Gastrocnemius medialis (tissue), 4 donors: Measurements from ENCODE around the gene DPCD. TPM values are rescaled to one million over a fixed set of nuclear protein-coding genes. Genes with fewer than 3 reads are reported as not detected.
A peak's percentile ranks its signal among the peaks of the same experiment; 100 is the strongest.

ENCODE experiments used
- ATAC-seq, 2 donors: fragments of 150-250 bp; one replicate each; pipeline ENCODE4 v1.9.1; 2016
- DNase-seq, 2 donors: peaks; one replicate each; pipeline ENCODE4 v3.0.0-alpha.2; 2019
- H3K27ac ChIP-seq, 4 donors: fragments of 200-600 bp; sonication (generic); 1 replicate in 1 of 4; 2 replicates in 3 of 4; pipeline ENCODE4 v1.5.1; 2016 to 2018; ENCODE audit warnings: mild to moderate bottlenecking in 2 of 4, moderate library complexity in 1 of 4
- H3K27me3 ChIP-seq, 3 donors: fragments of 200-600 bp; sonication (generic) in 2 of 3; 1 replicate in 1 of 3; 2 replicates in 2 of 3; pipeline versions ENCODE4 v1.5.1 to v1.6.0; 2016 to 2019; ENCODE audit warnings: mild to moderate bottlenecking in 1 of 3, moderate library complexity in 1 of 3
- H3K36me3 ChIP-seq, 2 donors: fragments of 200-600 bp; sonication (generic) in 1 of 2; one replicate each; pipeline ENCODE4 v1.5.1; 2017 to 2018
- H3K4me1 ChIP-seq, 2 donors: fragments of 200-600 bp; sonication (generic) in 1 of 2; one replicate each; pipeline ENCODE4 v1.5.1; 2016 to 2017; ENCODE audit warnings: mild to moderate bottlenecking in 2 of 2
- H3K4me3 ChIP-seq, 4 donors: fragments of 200-600 bp; sonication (generic) in 3 of 4; 1 replicate in 1 of 4; 2 replicates in 3 of 4; pipeline ENCODE4 v1.5.1; 2016 to 2019; ENCODE audit warnings: mild to moderate bottlenecking in 2 of 4
- H3K9me3 ChIP-seq, 3 donors: fragments of 200-600 bp; sonication (generic) in 2 of 3; 1 replicate in 1 of 3; 2 replicates in 2 of 3; pipeline ENCODE4 v1.5.1; 2016 to 2019
- POLR2A ChIP-seq, 2 donors: fragments of 450-650 bp; IDR thresholded peaks; one replicate each; pipeline ENCODE4 v1.6.1; 2017; ENCODE audit warnings: antibody characterized with exemption in 2 of 2, mild to moderate bottlenecking in 2 of 2, moderate library complexity in 2 of 2
- in situ Hi-C, 4 donors: fragments of 200-750 bp; cut with MboI; loops; one replicate each; pipeline versions ENCODE4 v1.15.0 to v1.8.0; 2017; ENCODE audit warnings: low sequenced_read_pairs in 4 of 4
- intact Hi-C: fragments of 100-400 bp; cut with DNase I; formaldehyde crosslinking; loops from one replicate; pipeline ENCODE4 v1.15.1; 2023; ENCODE audit warnings: low total_unique reads
- total RNA-seq, 4 donors: library from RNA; depleted of rRNA; stranded (reverse); fragments of >200 nt; gene quantifications; one replicate each; pipeline versions ENCODE4 v1.1.0 to v1.2.3, GENCODE V29; 2016
- TF ChIP-seq, protein P1 (sequence below), 5 experiments: fragments of 450-650 bp in 3 of 5; fragments of 200-600 bp in 2 of 5; sonication (generic) in 2 of 5; IDR thresholded peaks in 4 of 5; conservative IDR thresholded peaks in 1 of 5; 1 replicate in 4 of 5; 2 replicates in 1 of 5; pipeline ENCODE4 v1.5.1; 2016 to 2019; ENCODE audit warnings: antibody characterized with exemption in 5 of 5, mild to moderate bottlenecking in 3 of 5, moderate library complexity in 3 of 5

DPCD gene
- total RNA-seq, 4 donors from 2014 or later: 17.8 to 38.4 (median 22.9) TPM

DNA sequence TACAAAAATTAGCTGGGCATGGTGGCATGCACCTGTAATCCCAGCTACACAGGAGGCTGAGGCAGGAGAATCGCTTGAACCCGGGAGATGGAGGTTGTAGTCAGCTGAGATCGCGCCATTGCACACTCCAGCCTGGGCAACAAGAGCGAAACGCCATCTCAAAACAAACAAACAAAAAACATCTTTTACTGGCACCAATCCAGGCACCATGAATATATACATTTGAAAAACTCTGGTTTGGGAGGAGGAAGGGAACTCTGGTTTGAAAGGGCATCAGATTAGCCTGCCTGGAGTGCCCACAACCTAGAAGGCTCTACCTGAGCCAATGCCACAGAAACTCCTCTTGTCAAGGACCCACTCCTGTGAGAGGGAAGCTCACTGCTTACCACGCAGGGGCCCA lies 16.0 kb upstream of the DPCD start:
- in situ Hi-C loops: loop anchor here in 3 of 4 donors (5.0 to 25.0 kb wide), 2 partner anchors 260 to 360 kb away; no protein-coding TSS in a partner anchor
- intact Hi-C loops: loop anchor here (10.0 kb wide), 1 partner anchor 107 kb away; no protein-coding TSS in a partner anchor
- peaks cover 0 to 8% (median 6%) of the 10 kb centered on the region in 3 donors for H3K9me3 ChIP-seq
- no peak overlapping the region for H3K27ac ChIP-seq
- peaks cover 10 to 11% of the 10 kb centered on the region in 2 donors for H3K4me1 ChIP-seq
- H3K36me3 ChIP-seq: no peaks in the 10 kb centered on the region
- no peak for DNase-seq
- peaks cover 19 to 29% (median 21%) of the 10 kb centered on the region in 3 donors for H3K27me3 ChIP-seq
- TF ChIP-seq, protein P1, sequence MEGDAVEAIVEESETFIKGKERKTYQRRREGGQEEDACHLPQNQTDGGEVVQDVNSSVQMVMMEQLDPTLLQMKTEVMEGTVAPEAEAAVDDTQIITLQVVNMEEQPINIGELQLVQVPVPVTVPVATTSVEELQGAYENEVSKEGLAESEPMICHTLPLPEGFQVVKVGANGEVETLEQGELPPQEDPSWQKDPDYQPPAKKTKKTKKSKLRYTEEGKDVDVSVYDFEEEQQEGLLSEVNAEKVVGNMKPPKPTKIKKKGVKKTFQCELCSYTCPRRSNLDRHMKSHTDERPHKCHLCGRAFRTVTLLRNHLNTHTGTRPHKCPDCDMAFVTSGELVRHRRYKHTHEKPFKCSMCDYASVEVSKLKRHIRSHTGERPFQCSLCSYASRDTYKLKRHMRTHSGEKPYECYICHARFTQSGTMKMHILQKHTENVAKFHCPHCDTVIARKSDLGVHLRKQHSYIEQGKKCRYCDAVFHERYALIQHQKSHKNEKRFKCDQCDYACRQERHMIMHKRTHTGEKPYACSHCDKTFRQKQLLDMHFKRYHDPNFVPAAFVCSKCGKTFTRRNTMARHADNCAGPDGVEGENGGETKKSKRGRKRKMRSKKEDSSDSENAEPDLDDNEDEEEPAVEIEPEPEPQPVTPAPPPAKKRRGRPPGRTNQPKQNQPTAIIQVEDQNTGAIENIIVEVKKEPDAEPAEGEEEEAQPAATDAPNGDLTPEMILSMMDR (IDR thresholded peaks at IDR 0.05 in 4 of 5, conservative IDR thresholded peaks at IDR 0.05 in 1 of 5): no peak
- no peak for TF ChIP-seq POLR2A (IDR thresholded peaks at IDR 0.05)
- no peak overlapping the region for H3K4me3 ChIP-seq
- ATAC-seq: no peak

DNA sequence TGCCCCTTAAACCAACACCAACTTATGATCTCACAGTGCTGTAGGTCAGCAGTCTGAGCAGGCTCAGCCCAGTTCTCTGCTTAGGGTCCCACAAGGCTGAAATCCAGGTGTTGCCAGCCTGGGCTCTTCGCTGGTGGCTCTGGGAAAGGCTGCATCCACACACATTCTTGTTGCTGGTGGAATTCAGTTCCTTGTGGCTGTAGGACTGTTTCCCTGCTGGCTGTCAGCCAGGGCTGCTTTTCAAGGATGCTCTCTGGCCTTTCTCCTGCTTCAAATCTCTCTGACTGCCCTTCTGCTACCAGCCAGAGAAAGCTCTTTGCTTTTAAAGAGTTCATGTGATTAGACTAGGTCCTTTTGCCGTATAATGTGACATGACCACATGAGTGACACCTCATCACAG lies 15.3 kb upstream of the DPCD start:
- TF ChIP-seq, protein P1 (IDR thresholded peaks at IDR 0.05 in 4 of 5, conservative IDR thresholded peaks at IDR 0.05 in 1 of 5): no peak
- TF ChIP-seq POLR2A (IDR thresholded peaks at IDR 0.05): no peak
- Histone ChIP-seq H3K27me3 (peaks cover 13 to 23% (median 15%) of the 10 kb centered on the region in 3 donors), H3K4me3 (peak overlapping the region in 1 of 4 donors; percentile 13), H3K27ac (no peak overlapping the region), H3K4me1 (peaks cover 10 to 11% of the 10 kb centered on the region in 2 donors), H3K36me3 (no peaks in the 10 kb centered on the region), H3K9me3 (peaks cover 0 to 8% (median 6%) of the 10 kb centered on the region in 3 donors)
- no peak for DNase-seq
- intact Hi-C loops: loop anchor here (10.0 kb wide), 1 partner anchor 108 kb away; no protein-coding TSS in a partner anchor
- no peak for ATAC-seq
- in situ Hi-C loops: loop anchor here in 3 of 4 donors (5.0 to 25.0 kb wide), 2 partner anchors 260 to 360 kb away; no protein-coding TSS in a partner anchor

DNA sequence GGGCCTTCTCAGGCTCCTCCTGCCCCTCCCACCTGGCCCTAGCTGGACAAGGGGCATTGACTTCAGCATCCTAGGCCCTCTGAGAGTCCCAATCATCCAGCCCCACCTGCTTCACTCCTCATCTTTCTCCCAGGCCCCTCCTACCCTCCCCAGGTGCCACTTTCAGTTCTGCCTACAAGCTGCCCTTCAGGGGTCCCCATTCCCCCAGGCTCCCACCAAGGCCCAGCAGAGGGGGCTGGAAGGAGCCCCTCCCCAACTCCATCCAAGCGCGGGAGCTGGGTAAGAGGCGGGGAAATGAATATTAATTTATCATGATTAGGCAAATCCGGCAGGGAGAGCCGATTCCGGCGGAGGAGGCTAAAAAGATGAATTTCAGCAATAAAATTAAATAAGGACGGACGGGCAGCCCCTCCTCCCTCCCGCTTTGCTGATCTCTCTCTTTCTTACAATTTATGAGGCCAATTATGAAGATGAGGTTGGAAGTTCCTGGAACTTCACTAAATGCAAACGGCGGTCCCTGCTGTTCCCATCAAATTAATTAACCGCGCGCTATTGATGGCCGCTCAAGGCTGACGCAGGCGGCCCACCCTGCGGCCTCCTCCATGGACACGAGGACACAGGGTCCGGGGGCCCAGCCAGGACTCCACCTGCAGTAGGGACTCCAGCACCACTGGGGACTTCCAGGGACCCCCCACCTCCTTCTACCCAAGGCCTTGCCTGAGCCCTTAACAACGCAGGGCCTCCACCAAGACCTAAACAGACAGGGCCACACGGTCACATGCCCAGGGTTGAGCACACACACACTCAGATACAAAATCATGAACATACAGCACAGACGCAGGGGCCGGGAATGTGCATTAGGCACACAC lies 14.0 kb upstream of the DPCD start:
- Histone ChIP-seq H3K36me3 (peaks cover 0 to 12% of the 10 kb centered on the region in 2 donors), H3K27ac (no peak overlapping the region), H3K4me3 (no peak overlapping the region), H3K4me1 (peaks cover 10 to 11% of the 10 kb centered on the region in 2 donors), H3K27me3 (peaks cover 9% of the 10 kb centered on the region in 3 donors), H3K9me3 (peaks cover 0 to 8% (median 6%) of the 10 kb centered on the region in 3 donors)
- intact Hi-C loops (loop anchor here (10.0 kb wide), 1 partner anchor 109 kb away; no protein-coding TSS in a partner anchor), in situ Hi-C loops (loop anchor here in 3 of 4 donors (5.0 to 25.0 kb wide), 2 partner anchors 262 to 362 kb away; no protein-coding TSS in a partner anchor)
- ATAC-seq: no peak
- DNase-seq: no peak
- TF ChIP-seq, protein P1 (IDR thresholded peaks at IDR 0.05 in 4 of 5, conservative IDR thresholded peaks at IDR 0.05 in 1 of 5): no peak
- no peak for TF ChIP-seq POLR2A (IDR thresholded peaks at IDR 0.05)

DNA sequence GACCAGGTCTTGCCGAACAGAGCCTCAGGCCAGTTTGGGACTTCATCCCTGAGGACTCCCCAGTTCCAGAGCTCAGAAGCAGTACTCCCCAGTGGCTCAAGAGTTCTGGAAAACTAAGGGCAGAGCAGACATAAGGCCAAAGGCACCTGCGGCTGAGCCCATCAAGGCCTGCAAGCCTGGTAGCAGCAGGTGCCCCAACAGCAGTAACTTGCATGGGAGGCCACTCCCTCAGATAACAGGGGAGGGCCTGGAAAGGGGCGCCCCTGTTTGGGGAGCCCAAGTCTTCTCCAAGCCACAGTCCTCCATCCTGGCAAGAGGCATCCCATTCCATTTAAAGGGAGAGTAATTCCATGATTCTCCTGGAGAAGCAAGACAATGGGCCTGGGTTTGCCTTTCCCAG lies 13.0 kb upstream of the DPCD start:
- Histone ChIP-seq H3K36me3 (peaks cover 0 to 22% of the 10 kb centered on the region in 2 donors), H3K4me3 (no peak overlapping the region), H3K9me3 (peaks cover 0 to 8% (median 6%) of the 10 kb centered on the region in 3 donors), H3K27ac (no peak overlapping the region), H3K27me3 (no peaks in the 10 kb centered on the region), H3K4me1 (peaks cover 6 to 7% of the 10 kb centered on the region in 2 donors)
- in situ Hi-C loops (no loop called here), intact Hi-C loops (loop anchor here (10.0 kb wide), 1 partner anchor 110 kb away; no protein-coding TSS in a partner anchor)
- DNase-seq (no peak), ATAC-seq (no peak)
- no peak for TF ChIP-seq POLR2A (IDR thresholded peaks at IDR 0.05)
- TF ChIP-seq, protein P1 (IDR thresholded peaks at IDR 0.05 in 4 of 5, conservative IDR thresholded peaks at IDR 0.05 in 1 of 5): no peak
